ENCODE measurements around the gene DNAI7. TPM values are rescaled to one million over a fixed set of nuclear protein-coding genes. Genes with fewer than 3 reads are reported as not detected.

DNAI7 gene
- total RNA-seq, 1 donor from 2014 or later: 0.33 TPM

GRCh38 chr12:25207411-25207810, 12.5 kb upstream of the DNAI7 start:
- Mint-ChIP-seq H3K4me3 (ENCODE audit: unreplicated experiment) (no peak overlapping the region), H3K27ac (ENCODE audit: unreplicated experiment) (no peak overlapping the region), H3K36me3 (ENCODE audit: low read depth, unreplicated experiment) (no peaks in the 10 kb centered on the region), H3K9me3 (ENCODE audit: unreplicated experiment) (no peaks in the 10 kb centered on the region), H3K27me3 (ENCODE audit: unreplicated experiment) (no peaks in the 10 kb centered on the region), H3K4me1 (ENCODE audit: unreplicated experiment) (no peaks in the 10 kb centered on the region)
- DNase-seq (ENCODE audit: low spot score): no peak
- no peak for TF ChIP-seq CTCF (IDR thresholded peaks at IDR 0.05; ENCODE audit: unreplicated experiment)

- H3K4me3 Mint-ChIP-seq (ENCODE audit: unreplicated experiment): no peak overlapping the region
- DNase-seq (ENCODE audit: low spot score): no peak
- no peaks in the 10 kb centered on the region for H3K36me3 Mint-ChIP-seq (ENCODE audit: low read depth, unreplicated experiment)
- TF ChIP-seq CTCF (IDR thresholded peaks at IDR 0.05; ENCODE audit: unreplicated experiment): no peak
- no peaks in the 10 kb centered on the region for H3K4me1 Mint-ChIP-seq (ENCODE audit: unreplicated experiment)
- no peaks in the 10 kb centered on the region for H3K9me3 Mint-ChIP-seq (ENCODE audit: unreplicated experiment)
- no peaks in the 10 kb centered on the region for H3K27me3 Mint-ChIP-seq (ENCODE audit: unreplicated experiment)
- no peak overlapping the region for H3K27ac Mint-ChIP-seq (ENCODE audit: unreplicated experiment)
These were observed 7.2 kb upstream of the DNAI7 start for GRCh38 chr12:25202137-25202536.

- peaks cover 4% of the 10 kb centered on the region for H3K27me3 Mint-ChIP-seq (ENCODE audit: unreplicated experiment)
- peaks cover 6% of the 10 kb centered on the region for H3K4me1 Mint-ChIP-seq (ENCODE audit: unreplicated experiment)
- no peaks in the 10 kb centered on the region for H3K9me3 Mint-ChIP-seq (ENCODE audit: unreplicated experiment)
- H3K4me3 Mint-ChIP-seq (ENCODE audit: unreplicated experiment): no peak overlapping the region
- H3K36me3 Mint-ChIP-seq (ENCODE audit: low read depth, unreplicated experiment): peaks cover 4% of the 10 kb centered on the region
- no peak for TF ChIP-seq CTCF (IDR thresholded peaks at IDR 0.05; ENCODE audit: unreplicated experiment)
- no peak for DNase-seq (ENCODE audit: low spot score)
- H3K27ac Mint-ChIP-seq (ENCODE audit: unreplicated experiment): peak overlapping the region; percentile 33
These were observed 5.7 kb upstream of the DNAI7 start for GRCh38 chr12:25200703-25201102.

- Mint-ChIP-seq H3K4me3 (ENCODE audit: unreplicated experiment) (no peak overlapping the region), H3K9me3 (ENCODE audit: unreplicated experiment) (no peaks in the 10 kb centered on the region), H3K27me3 (ENCODE audit: unreplicated experiment) (peaks cover 15% of the 10 kb centered on the region), H3K36me3 (ENCODE audit: low read depth, unreplicated experiment) (peaks cover 4% of the 10 kb centered on the region), H3K4me1 (ENCODE audit: unreplicated experiment) (peaks cover 15% of the 10 kb centered on the region), H3K27ac (ENCODE audit: unreplicated experiment) (no peak overlapping the region)
- no peak for TF ChIP-seq CTCF (IDR thresholded peaks at IDR 0.05; ENCODE audit: unreplicated experiment)
- no peak for DNase-seq (ENCODE audit: low spot score)
These were observed 2.6 kb upstream of the DNAI7 start for GRCh38 chr12:25197608-25198007.

GRCh38 chr12:25194722-25195055, 271 bp downstream of the DNAI7 start:
- H3K27ac Mint-ChIP-seq (ENCODE audit: unreplicated experiment): peak overlapping the region; percentile 99
- H3K27me3 Mint-ChIP-seq (ENCODE audit: unreplicated experiment): peaks cover 17% of the 10 kb centered on the region
- H3K36me3 Mint-ChIP-seq (ENCODE audit: low read depth, unreplicated experiment): peaks cover 4% of the 10 kb centered on the region
- TF ChIP-seq CTCF (IDR thresholded peaks at IDR 0.05; ENCODE audit: unreplicated experiment): no peak
- H3K9me3 Mint-ChIP-seq (ENCODE audit: unreplicated experiment): no peaks in the 10 kb centered on the region
- peak overlapping the region; percentile 96 for H3K4me3 Mint-ChIP-seq (ENCODE audit: unreplicated experiment)
- peaks cover 15% of the 10 kb centered on the region for H3K4me1 Mint-ChIP-seq (ENCODE audit: unreplicated experiment)
- no peak for DNase-seq (ENCODE audit: low spot score)
